NCI-H146 treated with DMSO at 0.1 percent for 48 hours (cell line): ENCODE measurements around the gene MR1.
A peak's percentile ranks its signal among the peaks of the same experiment; 100 is the strongest.

Experiments used
- DNase-seq: peaks from one replicate; lab custom pipeline; 2025; ENCODE audit not compliant: unreplicated experiment; lab: John Stamatoyannopoulos, UW

MR1 gene

DNA sequence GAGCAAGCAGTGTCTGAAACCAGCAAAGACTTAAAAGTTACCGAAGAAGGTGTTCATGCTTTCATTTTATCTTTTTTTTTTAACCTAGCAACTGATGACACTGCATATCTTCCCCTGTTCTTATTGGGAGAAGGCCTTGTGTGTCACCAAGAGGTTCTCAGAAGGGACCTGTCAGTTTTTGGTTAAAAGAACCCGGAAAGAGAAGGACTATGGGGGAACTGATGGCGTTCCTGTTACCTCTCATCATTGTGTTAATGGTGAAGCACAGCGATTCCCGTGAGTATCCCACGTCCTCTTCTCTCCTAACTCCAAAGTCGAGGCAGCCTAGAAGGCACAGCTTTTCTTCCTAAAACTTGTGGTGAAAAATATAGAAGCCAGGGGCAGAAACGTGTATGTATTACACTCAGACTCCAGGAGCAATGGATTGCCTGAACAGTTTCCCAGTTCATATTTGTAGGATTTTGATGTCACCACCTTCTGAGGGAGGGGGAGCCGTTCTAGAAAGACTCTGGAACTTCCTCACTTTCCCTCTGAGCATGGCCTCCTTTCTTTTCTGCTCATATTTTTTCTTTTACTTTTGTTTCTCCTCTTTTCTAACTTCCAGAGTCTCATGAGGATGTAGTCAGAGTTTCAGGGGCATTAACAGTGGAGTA lies at the start of gene MR1:
Gene MR1 (plus strand): TSS at position 185 of the 653 bp plus-strand sequence. CDS start 25 bp downstream, at position 210.
- no peak for DNase-seq

GRCh38 chr1:180988253-180988752 lies 45.5 kb upstream of the MR1 start:
- peak; percentile 50 for DNase-seq

DNA sequence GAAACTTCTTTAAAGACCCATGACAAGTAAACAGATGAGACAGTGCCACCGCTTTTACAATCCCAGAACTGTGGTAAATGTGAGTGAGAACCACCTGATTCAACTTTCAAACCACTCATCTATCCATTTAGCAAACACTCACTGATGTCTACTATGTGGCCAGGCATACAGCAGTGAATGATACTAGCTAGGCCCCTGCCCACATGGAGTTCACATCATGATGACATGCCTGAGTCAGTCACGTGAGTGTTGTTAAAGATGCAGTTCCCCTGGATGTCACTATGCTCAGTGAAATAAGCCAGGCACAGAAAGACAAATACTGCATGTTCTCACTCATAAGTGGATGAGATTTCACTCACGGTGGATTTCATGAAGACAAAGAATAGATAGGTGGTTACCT lies 39.5 kb upstream of the MR1 start:
- DNase-seq, result no peak

- no peak for DNase-seq
Observed at GRCh38 chr1:180997843-180998504, 35.8 kb upstream of the MR1 start.

- no peak for DNase-seq
Observed at GRCh38 chr1:181001091-181001780, 32.5 kb upstream of the MR1 start.

DNA sequence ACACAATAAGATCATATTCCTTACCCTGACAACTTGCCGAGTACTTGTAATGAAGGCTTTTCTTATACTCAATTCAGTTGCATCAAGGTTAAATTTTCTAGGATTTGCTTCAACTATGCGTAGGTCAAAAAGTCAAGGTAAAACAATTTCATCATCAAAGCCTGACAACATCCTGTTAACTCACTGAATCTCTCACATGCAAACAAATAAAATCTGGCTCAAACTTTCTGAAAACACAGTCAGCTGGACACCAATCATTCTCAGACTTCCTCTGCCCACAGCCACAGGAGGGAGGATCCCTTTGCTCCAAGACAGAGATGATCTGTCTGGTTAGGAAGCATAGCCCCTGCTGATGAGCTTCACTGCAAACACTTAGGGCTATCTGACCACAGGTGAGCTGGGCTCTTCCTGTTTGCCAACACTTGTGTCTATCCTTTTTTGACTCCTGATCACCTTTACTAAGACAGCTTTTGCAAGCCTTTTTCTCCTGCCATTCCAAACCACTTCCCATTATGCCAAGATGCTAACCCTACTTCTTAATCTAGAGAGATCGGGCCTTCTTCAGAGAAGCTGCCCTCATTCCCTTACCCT lies 31.1 kb upstream of the MR1 start:
- DNase-seq, result no peak

GRCh38 chr1:181010789-181011188 lies 23.0 kb upstream of the MR1 start:
- DNase-seq, result no peak

GRCh38 chr1:181011301-181012202 lies 22.2 kb upstream of the MR1 start:
- no peak for DNase-seq

DNA sequence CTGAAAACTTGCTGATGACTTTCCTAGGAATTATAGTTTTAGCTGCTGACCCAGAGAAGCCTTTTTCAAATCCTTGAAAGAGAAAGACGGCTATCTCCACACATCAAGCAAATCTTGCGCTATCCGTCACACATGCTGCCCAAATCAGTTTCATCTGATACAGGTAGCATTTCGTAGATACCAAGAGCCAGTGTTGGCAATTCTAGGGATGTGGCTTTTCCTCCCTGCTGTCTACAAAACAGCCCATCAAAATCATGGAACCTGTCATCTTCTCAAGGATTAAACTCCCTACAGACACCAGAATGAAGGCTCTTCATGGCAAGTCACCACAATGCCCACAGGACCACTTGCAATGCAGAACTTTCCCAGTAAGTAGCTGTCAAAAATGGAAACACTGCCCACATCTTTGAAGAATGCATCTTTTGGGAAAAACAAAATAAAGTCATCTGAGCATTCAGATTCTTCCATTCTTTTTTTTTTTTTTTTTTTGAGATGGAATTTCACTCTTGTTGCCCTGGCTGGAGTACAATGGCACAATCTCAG lies 21.5 kb upstream of the MR1 start:
- DNase-seq, result no peak

GRCh38 chr1:181013144-181013543 lies 20.6 kb upstream of the MR1 start:
- no peak for DNase-seq

DNA sequence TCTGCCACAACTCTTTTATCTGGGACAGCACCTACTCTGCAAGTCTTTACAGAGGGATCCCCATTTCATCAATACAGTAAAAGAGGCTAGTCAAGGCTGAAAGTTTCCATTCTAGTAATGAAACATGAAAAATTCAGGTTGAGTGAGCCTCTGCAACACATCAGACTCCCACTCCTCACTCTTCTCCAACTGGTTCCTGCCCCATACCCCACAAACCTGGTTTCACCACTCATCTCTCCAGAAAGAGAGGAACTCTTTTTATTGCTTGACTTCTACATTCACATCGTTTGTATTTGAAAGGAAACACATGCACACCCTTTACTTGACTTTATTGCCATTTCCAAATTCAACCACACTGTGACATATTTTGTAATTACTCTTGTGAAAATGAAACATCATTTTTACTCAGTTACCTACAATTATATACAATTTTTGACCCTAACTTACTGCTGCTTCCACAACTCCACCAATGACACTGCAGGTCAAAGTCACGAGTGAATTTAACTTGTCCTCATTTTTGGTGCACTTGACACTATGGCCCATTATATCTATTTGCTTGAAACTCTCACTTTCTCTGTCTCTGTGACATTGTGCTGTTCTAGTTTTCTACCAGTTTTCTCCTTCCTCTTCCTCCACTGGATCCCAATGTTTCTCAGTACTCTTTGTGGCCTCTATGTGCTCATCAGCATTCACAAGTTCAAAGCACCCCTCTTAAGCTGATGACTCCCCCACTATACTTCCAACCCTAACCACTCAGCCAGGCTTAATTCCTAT lies 19.1 kb upstream of the MR1 start:
- no peak for DNase-seq

DNA sequence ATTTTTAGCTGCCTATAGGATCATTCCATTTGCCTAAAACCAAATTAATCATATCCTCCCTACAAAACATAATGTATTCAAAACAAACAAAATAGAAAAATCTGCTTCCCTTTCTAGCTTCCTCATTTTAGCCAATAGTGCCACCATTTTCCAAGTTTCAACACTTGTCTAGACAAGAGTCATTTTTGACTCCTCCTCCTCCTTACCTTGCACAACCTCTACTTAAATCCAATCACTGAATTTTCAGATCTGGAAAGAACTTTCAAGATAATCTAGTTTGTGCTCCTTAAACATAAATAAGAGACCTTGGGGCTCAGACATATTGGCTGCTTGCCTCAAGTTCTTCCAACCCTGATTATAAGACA lies 18.6 kb upstream of the MR1 start:
- DNase-seq, result no peak

DNA sequence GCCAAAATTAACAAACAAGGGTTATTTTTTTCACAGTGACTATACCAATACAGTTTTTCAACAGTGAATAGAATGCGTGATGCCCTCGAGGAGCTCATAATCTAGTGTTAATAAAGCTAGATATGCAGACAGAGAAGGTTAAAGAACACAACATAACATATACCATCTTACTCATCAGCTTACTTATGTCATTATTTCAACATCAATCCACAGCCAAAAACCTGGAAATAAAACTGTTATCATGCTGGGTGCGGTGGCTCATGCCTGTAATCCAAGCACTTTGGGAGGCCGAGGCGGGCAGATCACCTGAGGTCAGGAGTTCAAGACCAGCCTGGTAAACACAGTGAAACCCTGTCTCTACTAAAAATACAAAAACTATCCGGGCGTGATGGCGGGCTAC lies 17.2 kb upstream of the MR1 start:
- no peak for DNase-seq

GRCh38 chr1:181018901-181019681 lies 14.7 kb upstream of the MR1 start:
- DNase-seq, result no peak

- DNase-seq, result no peak
Observed at GRCh38 chr1:181021159-181021558, 12.6 kb upstream of the MR1 start.

DNA sequence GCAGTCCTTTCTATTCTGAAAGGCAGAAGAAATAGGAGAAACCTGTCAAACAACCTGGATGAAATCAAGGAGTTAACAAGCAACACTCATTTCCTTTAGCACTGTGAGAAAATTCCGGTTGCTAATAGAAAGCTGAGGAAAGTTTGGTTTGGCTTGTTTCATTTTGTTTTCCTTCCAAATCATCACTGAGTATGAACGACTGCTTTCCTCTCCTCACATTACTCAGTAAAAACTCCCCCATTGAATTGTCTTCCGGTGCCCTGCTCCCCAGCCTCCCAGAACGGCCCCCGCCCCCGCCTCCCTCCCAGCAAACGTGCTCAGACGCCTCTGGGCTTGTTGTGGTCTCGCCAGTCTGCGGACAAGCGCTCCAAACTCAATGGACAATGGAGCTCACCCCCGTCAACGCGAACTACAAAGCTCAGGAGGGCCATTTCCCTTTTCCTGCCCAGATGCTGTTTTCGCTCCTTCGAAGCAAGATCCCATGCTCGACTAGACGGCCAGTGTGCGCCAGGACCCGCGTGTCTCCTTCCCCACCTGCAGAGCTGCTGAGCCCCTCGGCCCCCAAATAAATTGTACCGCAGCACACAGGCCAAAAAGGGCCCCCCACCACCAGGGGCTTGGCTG lies 11.9 kb upstream of the MR1 start:
- peak; percentile 54 for DNase-seq

GRCh38 chr1:181023265-181024057 lies 10.3 kb upstream of the MR1 start:
- no peak for DNase-seq

DNA sequence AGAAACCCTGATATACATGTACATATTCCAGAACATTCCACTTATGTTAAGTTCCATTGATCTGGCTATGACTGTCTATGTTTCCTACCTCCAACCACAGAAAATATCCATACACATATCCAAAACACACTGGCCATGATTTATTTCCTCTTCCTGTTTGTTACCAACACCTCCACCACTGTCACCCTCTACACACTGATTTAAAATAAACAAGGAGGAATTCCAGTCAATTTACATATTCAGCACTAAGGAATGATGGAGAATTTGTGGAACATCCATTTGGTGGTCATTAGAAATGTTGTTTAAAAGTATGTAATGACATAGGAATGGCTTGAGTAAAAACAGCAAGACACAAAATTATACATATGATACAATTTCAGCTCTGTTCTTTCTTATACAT lies 5.6 kb upstream of the MR1 start:
- DNase-seq, result no peak
